Activated CD4-positive, alpha-beta T cell treated with anti-CD3 and anti-CD28 coated beads, Interleukin-2, amount 50 U/mL, for 1 hour (primary cell): ENCODE results near the gene RADX.

Experiments
- DNase-seq: peaks from one replicate; pipeline ENCODE4 v3.0.0-alpha.2; 2020

The RADX gene

DNA sequence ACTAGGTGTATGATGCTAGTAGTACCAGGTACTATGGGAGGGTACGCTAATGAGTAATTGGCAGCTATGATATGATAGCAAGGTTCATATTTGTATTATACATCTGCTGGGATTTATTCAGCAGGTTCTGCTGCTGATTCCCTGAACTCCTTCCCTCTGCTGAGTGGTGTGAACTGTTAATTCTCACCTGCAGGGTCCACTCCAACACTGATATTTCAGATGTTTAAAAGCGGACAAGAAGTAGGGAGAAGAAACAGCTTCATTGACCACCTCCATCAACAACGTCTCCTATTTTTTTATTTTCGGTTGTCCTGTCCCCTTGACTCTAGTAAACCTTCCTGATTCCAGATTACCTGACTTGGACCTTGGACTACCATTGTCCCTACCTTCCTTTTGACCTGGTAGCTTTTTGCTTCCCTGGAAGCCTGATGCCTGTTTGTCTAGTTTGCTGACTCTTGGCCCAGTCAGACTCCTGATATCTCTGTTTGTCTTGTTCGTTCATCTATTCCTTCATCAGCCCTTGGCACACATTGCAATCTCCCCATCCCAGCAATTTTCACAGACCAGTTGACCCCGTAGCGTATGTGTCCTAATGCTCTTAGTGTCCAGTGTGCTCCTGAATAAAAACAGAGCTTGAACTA is 80.8 kb downstream of the RADX start:
- DNase-seq: no peak

DNA sequence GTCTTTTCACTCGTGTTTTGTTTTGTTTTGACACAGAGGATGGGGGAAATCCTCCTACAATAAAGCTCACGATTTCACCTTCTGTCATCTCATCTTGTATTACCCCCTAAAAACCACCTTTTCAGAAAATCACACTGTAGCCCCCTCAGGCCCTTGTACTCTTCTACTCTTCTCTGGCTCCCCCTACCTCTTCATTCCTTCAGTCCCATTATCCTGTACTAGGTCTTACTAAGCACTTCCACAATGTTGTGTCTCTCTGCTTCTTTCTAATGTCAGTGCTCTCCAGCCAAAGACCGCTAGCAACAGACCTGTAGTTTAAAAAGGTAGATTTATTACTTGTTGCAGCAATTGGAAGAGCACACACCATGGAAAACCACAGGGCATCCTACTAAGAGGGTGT is 84.7 kb downstream of the RADX start:
- no peak for DNase-seq

DNA sequence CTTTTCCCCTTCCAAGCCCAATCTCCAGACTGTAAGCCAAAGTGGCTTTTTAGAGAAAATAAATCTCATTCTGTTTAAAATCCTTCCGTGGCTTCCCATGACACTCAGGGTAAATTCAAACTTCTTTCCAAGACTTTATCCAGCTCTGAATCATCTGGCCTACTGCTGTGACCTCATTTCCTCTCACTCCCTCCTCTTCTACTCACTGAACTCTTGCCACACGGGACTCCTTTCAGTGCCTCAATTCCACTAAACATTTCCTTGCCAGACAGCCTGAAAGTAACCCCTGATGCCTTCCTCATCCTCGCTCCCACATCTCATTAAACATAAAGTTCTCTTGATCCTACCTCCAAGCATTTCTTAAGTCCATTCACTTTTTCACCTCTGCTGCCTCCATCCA is 86.9 kb downstream of the RADX start:
- DNase-seq: no peak

DNA sequence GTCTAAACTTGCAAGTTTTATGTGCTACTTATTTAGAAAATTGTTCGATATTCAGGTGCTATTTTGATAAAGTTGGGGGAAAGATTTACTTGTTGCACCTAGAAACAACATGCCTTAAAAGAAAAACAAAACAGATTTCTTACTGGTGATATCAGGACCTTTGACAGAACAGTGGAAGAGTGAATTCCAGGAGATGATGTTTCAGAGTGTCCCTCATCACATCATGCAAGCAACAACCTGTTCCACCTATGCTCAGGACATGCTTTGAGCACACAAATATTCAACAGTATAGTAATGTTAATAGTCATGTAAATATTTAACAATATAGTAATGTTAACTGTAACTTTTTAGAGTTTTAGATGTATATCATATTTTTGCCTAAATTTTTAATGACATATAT is 90.9 kb downstream of the RADX start:
- DNase-seq: no peak

DNA sequence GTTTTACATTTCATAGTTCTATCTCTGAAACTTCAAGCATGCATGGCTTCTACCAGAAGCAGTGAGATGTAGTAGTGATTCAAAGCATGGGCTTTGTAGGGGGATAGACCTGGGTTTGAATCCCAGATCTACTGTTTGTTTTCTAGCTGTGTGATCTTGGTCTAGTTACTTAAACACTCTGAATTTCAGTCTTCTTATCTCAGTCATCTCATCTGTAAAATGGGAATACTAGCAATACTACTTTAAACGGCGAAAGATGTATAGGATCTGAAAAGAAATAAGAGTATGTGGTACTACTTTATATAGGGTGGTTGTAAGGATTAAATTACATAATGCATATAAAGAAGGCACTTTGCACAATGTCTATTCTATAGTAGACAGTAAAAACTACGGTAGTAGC is 94.7 kb downstream of the RADX start:
- no peak for DNase-seq

- DNase-seq: no peak
These were observed 96.1 kb downstream of the RADX start for GRCh38 chrX:106707771-106708454.

GRCh38 chrX:106710771-106711170 is 99.0 kb downstream of the RADX start:
- DNase-seq: no peak

GRCh38 chrX:106711375-106711774 is 99.6 kb downstream of the RADX start:
- DNase-seq: no peak

DNA sequence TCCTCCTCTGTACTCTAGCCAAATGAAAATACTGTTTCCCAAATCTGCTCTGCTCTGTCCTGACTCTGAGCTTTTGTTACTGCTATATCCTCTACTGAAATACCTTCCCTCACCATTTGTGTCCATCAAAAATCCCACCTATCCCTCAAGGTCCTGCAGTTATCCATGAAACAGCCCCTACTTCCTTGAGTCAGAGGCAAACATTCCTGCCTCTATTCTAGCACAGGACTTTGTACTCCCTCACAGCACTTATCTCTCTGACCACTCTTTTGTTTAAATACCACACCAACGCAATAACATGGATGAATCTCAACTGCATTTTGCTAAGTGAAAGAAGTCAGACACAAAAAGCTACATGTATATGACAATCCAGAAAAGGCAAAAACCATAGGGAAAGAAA is 104.2 kb downstream of the RADX start:
- DNase-seq: no peak

- no peak for DNase-seq
These were observed 104.7 kb downstream of the RADX start for GRCh38 chrX:106716463-106716862.

- no peak for DNase-seq
These were observed 106.9 kb downstream of the RADX start for GRCh38 chrX:106718709-106719108.

GRCh38 chrX:106725931-106726330 is 114.2 kb downstream of the RADX start:
- no peak for DNase-seq

DNA sequence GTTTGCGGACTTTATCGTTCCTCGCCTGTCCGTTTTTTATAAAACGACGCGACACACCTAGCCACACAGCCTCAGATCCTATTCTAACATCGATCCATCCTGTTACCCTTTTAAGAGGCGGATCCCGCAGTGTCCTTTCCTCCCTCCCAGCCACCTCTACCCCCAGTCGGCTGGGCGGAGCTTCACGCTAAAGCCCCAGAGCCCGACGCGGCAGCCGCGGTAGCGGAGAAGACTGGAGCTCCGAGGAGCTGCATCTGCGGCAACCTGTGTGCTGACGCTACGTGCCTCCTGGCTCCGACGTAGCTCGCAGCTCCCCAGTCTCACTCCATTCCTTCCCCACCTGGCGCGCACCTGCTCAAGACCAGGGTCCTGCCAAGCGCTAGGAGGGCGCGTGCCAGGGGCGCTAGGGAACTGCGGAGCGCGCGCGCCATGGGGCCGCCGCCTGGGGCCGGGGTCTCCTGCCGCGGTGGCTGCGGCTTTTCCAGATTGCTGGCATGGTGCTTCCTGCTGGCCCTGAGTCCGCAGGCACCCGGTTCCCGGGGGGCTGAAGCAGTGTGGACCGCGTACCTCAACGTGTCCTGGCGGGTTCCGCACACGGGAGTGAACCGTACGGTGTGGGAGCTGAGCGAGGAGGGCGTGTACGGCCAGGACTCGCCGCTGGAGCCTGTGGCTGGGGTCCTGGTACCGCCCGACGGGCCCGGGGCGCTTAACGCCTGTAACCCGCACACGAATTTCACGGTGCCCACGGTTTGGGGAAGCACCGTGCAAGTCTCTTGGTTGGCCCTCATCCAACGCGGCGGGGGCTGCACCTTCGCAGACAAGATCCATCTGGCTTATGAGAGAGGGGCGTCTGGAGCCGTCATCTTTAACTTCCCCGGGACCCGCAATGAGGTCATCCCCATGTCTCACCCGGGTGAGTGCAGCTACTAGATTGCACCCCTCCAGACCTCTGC is 115.0 kb downstream of the RADX start, which contains the start of gene RNF128:
Gene RNF128 (plus strand): TSS at position 217 of the 953 bp plus-strand sequence. CDS start 213 bp downstream, at position 430.
- no peak for DNase-seq

DNA sequence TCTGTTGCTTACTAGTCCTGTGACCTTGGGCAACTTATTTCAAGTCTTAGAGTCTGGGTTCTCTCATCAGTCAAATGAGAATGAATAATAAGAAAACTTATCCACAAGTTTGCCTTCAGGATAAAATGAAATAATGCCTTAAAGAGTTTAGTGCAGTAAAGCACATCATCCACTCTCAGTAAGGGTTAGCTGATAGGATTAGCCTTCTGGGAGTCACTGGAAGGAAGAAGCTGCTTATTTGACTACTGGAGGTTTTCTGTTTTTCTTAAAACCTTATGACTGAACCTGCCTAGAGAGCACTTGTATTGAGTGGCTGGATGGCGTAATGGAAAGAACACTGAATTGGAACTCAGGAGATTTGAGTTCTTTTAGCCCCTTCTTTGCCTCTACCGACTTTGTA is 116.6 kb downstream of the RADX start:
- DNase-seq: no peak
